NCI-H1092 treated with DMSO at 0.1 percent for 48 hours (cell line): Measurements from ENCODE around the gene TTC39A.

Source experiments
- DNase-seq: peaks from one replicate; lab custom pipeline; 2025; lab: John Stamatoyannopoulos, UW

The TTC39A gene

GRCh38 chr1:51330331-51331201 is at the start of gene TTC39A:
TSS of gene TTC39A (minus strand) at chr1:51330562. CDS start at chr1:51330477, 85 bp downstream.
- DNase-seq, result no peak

DNA sequence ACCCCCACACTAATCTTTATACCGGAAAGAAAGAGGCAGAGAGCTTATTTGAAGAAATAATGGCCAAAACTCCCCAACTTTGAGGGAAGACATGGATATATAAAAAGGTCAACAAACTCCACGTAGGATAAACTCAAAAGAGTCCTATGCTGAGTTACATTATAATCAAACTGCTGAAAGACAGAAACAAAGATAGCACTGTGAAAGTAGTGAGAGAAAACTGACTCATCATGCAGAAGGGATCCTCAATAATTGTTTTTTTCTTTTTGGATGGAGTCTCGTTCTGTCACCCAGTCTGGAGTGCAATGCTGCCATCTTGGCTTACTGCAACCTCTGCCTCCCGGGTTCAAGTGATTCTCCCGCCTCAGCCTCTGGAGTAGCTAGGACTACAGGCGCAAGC is 48.5 kb upstream of the TTC39A start:
- no peak for DNase-seq

GRCh38 chr1:51373898-51374297 is 43.5 kb upstream of the TTC39A start:
- no peak for DNase-seq

DNA sequence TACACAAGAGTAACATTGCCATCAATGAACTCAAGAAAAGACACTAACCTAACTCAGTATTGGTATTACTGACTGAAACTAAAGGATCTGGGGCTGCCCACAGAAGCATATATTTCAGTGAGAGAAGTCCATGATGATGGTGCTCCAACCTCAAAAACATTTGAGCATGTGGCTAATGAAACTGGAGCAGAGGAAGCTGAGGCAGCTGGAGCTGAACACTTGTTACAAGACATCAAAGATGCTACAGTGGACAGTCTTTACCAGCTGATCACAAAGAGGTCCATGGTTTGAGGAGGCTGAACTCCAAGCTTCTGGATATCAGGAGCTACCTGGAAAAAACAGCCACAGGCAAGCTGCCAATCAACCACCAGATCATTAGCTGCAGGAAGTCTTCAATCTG is 42.2 kb upstream of the TTC39A start:
- no peak for DNase-seq

GRCh38 chr1:51369171-51369570 is 38.8 kb upstream of the TTC39A start:
- DNase-seq, result no peak

GRCh38 chr1:51365774-51366173 is 35.4 kb upstream of the TTC39A start:
- no peak for DNase-seq

- DNase-seq, result no peak
These were observed 29.5 kb upstream of the TTC39A start for GRCh38 chr1:51359879-51360278.

DNA sequence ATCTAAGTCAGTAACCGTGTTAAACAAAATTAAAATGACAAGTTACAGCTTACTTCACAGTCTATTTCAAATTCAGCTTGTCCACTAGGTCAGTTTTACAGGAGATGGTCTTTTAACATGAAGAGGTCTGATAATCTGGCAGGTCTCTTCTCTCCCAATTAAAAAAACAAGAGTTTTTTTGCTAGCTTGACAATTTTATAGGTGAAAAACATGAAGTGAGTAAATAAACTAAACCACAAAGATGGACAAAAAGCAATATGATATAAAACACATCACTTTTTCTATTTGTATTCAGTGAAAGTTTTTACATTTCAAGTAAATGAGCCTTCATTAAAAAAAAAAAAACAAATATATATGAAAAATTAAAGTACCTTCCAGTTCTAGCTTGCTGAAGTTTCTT is 25.0 kb upstream of the TTC39A start:
- DNase-seq, result no peak

DNA sequence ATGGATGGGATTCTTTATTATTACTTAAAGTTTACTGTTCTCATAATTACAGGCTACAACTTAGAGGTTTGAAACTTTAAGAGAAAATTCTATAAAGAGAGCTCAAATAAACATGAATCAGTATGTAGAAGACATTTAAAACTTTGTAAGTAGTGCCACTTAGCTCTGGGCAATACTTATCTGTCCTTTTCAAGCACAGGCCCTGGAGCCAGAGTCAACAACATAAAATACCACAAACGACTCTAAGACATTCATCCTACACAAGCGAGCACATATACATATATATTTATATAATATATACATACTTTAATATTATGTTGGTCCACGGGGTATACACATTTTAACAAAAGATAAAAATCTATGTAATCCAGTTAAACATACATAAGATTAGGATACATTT is 24.1 kb upstream of the TTC39A start:
- DNase-seq, result no peak

DNA sequence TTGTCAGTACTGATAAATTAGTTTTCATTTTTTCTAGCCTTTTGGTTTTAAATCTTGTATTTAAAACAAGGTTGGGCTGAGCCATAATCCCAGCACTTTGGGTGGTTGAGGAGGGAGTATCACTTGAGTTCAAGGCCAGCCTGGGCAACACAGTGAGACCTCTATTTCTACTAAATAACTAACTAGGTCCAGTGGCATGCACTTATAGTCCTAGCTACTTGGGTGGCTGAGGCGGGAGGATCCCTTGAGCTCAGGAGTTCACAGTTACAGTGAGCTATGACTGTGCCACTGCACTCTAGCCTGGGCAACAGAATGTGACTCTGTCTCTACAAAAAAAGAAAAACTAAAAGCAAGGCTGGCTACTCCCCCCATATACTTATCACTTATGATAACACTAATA is 21.5 kb upstream of the TTC39A start:
- no peak for DNase-seq

DNA sequence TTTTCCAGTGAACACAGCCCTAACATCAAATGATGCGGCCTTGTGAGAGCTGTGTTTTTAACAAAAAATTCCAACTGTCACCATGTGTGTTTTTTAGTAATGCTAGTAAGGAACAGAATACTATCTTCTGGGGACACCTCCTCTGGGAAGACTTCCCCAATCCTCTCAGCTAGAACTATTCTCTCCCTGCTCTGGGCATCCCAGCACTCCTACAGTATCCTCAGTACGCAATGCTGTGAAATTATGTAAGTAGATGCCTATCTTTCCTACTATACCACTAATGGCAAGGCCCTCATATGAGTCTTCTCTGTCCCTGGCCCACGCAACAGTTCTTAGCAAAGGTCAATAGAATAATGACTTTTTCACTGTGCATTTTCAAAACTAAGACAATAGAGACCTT is 19.5 kb upstream of the TTC39A start:
- DNase-seq, result no peak

- no peak for DNase-seq
These were observed 17.8 kb upstream of the TTC39A start for GRCh38 chr1:51348147-51348527.

DNA sequence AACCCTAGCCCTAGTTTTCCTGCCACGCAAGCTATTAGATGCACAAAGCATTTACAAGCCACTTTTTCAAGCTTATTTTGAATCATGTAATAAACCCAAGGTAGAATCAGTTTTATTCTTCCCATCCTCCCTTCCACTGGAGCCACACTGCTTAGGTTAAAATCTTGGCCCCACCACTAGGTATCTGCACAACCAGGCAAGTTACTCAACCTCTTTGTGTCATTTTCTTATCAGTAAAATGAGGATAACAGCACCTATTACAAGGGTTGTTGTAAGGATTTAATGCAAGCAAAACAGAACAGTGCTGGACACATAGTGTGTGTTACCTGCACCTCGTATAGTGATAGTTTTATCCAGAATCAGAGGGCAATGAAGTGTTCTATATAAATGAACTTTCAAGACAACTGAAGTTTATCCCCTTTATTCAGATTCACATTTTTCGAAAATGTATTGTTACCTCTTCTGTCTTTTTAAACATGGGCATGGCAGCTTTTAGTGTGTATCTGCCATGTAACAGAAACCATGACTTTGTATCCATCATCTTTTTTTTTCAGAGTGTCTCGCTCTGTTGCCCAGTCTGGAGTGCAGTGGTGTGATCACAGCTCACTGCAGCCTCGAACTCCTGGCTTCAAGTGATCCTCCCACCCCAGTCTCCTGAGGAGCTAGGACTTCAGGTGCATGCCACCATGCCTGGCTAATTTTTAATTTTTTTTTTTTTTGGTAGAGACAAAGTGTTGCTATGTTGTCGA is 17.2 kb upstream of the TTC39A start:
- no peak for DNase-seq

- no peak for DNase-seq
These were observed 16.0 kb upstream of the TTC39A start for GRCh38 chr1:51346086-51346942.

GRCh38 chr1:51345300-51345687 is 14.9 kb upstream of the TTC39A start:
- DNase-seq, result no peak

DNA sequence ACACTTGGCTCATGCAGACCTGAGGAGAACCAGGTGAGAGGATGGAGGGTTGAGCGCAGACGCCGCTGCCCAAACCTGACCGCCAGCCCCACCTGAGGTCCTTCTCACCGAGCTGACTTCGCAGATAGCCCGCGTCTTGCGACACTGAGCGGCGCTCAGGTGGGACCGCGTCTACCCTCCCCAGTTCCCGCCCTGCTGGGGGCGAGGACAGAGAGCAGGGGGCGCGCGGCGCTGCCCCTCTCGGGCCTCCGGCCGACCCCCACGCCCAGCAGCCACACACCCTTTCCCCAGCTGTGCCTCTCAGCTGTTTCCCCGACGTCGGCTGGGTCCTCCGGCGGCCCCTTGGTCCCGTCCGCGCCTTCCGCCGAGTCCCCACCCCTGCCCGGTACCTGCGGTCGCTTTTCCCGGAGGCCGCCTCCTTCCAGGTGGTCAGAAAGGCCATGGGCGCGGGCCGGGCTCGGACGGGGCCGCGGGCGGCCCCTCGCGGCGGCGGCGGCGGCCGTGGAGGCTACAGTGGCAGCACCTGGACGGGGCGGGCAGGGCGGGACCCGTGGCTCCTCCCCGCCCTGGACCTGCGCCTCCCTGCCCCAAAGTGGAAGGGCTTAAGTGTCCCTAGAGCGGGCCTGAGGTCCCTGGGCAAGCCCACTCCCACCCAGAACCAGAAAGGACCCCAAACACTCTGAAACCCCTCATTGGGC is 14.4 kb upstream of the TTC39A start:
- DNase-seq, result no peak

DNA sequence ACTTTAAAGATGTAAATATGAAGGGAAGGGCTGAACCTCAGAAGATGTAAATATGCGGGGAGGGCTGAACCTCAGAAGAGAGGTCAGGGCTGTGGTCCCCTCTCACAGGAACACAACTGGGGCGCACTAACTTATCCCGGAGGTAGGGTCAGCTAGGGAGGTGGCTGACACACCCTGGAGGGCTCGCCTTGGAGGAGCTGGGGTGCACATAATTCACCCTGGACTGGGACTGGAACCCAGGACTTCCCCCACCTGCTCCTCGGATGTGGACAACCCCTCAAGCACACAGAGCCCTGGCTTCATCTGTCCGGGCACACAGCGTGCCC is 13.9 kb upstream of the TTC39A start:
- no peak for DNase-seq

GRCh38 chr1:51343624-51344023 is 13.3 kb upstream of the TTC39A start:
- no peak for DNase-seq

- no peak for DNase-seq
These were observed 12.3 kb upstream of the TTC39A start for GRCh38 chr1:51342591-51343206.

DNA sequence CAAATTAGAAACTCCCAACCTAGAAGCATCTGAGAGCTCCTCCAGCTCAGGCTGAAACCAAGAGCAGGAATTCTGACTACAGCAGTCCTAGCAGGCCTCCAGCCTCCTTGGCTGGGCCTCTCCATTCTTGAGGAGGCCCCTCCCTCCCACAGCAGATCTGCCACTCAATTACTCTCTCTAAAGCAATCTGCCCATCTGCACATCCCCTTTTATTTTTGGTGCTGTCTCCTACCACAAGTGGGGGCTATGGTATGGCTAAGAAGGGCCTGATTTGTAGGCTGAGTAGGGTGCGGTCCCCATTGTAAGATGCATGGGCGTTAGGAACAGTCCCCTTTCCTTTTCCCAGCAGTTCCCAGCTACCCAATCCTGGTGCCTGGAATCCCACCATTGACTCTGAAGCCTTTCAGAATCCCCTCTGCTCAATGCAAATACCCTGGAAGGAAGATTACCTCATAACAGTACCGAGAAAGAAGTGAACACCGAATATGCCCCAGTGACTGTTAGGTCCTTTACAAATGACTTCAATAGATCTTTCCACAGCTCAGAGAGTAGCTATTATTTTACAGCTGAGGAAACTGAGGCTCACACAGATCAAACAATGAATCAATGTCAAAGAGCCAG is 11.6 kb upstream of the TTC39A start:
- no peak for DNase-seq

DNA sequence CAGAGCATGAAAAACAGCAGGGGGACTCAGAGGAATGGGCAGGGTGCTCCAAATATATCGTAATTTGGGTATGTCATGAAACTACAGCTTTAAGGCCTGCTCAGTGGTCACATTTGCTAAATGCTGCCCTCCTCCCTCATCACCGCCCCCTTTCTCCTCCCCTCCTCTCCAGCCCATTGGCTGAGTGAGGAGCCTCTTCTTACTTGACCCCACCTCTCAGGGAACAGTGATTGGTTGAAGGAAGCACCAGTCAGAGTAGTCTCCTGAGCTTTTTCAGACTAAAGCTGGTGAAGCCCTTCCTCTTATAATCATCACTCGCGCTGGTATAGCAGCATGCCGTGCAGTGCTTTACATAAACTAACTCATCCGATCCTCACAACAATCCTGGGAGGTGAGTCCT is 10.0 kb upstream of the TTC39A start:
- DNase-seq, result no peak
